GM12873 (cell line): ENCODE results near the gene MATN3.

Experiments used
- TF ChIP-seq, protein P1 (sequence below): IDR thresholded peaks from 2 replicates; pipeline ENCODE4 v1.5.1; 2012; ENCODE audit warnings: low read depth, mild to moderate bottlenecking, moderate library complexity, low read length, control low read depth; ENCODE audit not compliant: insufficient read depth; ENCODE audit errors: missing control alignments

Gene MATN3

DNA sequence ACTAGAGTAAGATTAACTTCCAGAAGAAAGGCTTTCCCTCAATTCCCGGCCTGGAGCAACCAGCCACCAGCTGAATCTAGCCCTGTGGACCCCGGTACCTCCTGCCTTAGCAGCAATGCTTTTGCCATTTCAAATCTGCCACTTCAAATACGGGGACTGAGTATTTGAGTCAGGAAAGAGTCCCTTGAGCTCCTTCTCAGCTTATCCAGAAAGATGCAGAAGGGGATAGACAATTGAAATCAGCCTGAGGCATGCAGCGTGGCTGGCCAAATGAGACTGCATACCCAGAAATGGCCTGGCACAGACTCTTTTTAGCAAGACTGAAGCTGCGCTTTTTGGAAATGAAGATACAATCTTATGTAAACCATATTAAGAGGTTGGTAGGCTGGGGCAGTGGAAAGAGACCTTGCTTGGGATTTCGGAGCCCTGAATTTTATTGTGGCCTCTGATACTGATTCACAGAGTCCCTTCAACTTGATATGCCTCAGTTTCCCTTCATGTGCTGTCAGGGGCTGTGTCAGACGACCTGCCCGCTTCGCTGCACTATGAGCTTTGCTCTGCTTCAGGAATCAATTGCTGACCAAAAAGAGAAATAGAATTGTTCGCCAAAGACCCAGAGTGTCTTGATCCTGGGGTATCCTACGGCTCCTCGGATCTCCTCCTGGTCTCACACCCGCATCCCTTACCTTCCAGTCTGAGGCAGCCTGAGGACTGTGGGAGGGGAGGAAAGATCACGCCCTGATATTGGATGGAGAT is 1.0 kb downstream of the MATN3 start:
- TF ChIP-seq, protein P1, sequence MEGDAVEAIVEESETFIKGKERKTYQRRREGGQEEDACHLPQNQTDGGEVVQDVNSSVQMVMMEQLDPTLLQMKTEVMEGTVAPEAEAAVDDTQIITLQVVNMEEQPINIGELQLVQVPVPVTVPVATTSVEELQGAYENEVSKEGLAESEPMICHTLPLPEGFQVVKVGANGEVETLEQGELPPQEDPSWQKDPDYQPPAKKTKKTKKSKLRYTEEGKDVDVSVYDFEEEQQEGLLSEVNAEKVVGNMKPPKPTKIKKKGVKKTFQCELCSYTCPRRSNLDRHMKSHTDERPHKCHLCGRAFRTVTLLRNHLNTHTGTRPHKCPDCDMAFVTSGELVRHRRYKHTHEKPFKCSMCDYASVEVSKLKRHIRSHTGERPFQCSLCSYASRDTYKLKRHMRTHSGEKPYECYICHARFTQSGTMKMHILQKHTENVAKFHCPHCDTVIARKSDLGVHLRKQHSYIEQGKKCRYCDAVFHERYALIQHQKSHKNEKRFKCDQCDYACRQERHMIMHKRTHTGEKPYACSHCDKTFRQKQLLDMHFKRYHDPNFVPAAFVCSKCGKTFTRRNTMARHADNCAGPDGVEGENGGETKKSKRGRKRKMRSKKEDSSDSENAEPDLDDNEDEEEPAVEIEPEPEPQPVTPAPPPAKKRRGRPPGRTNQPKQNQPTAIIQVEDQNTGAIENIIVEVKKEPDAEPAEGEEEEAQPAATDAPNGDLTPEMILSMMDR, result no peak

DNA sequence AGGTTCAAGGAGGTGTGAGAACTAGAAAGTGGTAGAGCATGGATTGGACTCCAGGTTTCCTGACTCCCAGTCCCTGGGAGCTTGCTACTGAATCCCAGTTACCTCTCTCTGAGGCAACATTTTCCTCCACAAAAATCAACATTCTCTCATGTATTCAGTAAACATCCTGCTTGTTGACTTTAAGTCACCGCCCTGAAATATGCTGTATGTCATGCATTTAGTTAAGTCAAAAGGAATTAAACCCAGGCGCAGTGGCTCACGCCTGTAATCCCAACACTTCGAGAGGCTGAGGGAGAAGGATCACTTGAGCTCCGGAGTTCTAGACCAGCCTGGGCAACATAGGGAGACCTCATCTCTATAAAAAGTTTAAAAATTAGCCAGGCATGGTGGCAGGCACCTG is 3.8 kb downstream of the MATN3 start:
- TF ChIP-seq, protein P1, result no peak

DNA sequence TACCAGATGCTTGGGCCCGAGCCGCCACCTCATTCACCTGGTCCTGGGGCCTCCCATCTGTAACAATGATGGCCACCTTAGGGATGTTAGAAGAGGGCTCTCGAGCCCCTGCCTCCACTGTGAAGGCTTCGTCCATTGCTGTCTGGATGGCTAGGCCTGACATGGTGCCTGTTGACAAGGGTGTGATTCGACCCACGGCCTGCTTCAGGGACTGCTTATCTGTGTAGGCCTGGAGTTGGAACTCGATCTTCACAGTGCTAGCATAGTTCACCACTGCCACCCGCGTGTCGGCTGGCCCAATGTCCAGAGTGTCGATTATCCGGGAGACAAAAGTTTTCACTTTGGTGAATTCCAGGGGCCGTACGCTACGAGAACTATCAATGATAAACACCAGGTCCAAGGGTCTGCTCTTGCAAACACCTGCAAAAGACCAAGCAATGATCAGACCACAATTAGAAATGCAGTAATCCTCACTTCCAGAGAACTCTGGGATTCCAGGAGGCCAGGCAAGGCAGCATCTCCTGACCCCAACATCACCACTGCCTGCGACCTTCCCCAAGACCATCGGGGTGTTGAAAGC is 6.5 kb downstream of the MATN3 start:
- TF ChIP-seq, protein P1, result no peak

DNA sequence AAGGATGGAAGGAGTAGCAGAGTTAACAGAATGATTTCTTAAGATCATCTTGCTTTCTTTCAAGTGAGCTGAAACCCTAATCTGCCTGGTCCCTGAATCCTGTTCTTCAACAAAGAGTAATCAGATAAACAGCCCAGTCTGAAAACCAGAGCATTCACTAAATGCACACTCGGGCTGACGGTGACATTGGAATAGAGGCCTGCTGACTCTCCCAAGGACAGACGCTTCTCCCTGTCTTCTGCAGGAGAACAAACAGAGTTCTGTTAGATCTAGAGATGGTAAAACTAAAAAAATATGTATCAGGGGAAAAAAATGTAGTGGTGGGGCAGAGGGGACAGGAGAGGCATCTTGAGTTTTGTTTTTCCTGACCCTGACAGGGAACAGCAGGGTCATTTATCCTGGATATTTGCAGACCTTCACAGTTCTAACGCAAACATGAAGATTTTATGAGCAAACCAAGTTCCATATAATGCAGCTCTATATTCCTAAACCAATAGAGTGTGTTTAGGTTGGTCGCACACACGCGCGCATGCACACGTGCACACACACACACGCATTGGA is 7.3 kb downstream of the MATN3 start:
- TF ChIP-seq, protein P1, result no peak

DNA sequence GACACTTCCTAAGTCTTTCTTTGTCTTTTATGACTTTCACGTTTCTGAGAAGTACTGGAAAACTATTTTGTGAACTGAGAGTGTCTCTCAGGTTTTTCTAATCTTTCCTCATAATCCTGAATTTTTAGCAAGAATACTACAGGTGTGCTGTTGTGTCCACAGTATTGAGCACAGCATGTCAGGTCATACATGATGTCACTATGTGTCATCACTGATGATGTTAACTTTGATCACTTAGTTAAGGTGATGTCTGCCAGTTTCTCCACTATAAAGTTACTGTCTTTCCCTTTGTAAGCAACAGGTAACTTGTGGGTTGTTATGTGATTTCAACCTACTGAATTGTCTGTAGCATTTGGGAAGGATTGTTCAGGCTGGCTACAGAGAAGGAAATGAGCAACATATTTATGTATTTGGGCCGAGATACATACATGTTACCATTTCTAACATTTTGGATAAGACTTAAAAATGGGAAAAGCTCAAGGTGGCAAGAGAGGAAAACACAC is 11.1 kb downstream of the MATN3 start:
- TF ChIP-seq, protein P1, result no peak

DNA sequence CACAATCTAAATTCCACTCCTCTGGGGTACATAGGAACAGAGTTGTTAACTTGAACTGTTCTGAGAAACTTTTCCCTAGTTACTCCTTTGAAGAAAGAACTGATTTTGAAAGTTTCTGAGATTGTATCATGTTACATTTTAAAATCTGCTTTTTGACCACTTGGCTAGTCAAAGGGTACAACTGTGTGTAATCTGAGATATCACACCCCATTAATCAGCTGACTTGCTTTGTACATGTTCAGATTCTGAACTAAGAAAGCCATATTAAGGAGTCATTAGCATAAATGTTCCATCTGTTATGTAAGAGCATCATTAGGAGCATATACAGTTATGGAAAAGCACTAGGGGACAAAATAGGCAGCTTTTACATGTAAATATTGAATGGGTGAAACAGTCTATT is 18.7 kb downstream of the MATN3 start:
- TF ChIP-seq, protein P1, result no peak

DNA sequence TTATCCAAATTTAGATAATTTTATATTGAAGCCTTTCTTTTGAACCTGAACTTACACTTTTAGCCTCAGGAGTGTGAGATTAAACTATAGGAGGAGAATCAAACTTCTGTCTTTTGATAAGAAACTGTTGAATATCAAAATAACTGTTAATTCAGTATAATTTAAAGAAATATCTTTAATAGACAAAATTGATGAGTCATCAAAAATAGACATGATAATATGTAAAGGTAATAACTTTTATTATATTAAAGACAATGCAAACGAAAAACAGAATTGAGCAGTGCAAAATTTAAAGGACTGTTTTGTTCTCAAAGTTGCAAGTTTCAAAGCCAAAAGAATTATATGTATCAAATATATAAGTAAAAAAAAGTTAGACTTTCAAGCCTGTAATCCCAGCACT is 20.6 kb downstream of the MATN3 start:
- TF ChIP-seq, protein P1, result no peak
